ENCODE results near the gene ID3.

ID3 gene

GRCh38 chr1:23515905-23516304 is 43.4 kb downstream of the ID3 start:
- Histone ChIP-seq H3K27ac (no peak overlapping the region), H3K4me3 (no peak overlapping the region)

GRCh38 chr1:23514111-23514679 is 45.1 kb downstream of the ID3 start:
- Histone ChIP-seq H3K4me3 (no peak overlapping the region), H3K27ac (no peak overlapping the region)

- Histone ChIP-seq H3K4me3 (no peak overlapping the region), H3K27ac (no peak overlapping the region)
These were observed 49.4 kb downstream of the ID3 start for GRCh38 chr1:23509896-23510295.

Data from skin epidermis (tissue), 12 donors.